DMS79 (cell line): ENCODE data around the gene NEAT1.
A peak's percentile ranks its signal among the peaks of the same experiment; 100 is the strongest.

Experiments used
- DNase-seq: peaks from one replicate; lab custom pipeline; 2025; lab: John Stamatoyannopoulos, UW

NEAT1 gene

DNA sequence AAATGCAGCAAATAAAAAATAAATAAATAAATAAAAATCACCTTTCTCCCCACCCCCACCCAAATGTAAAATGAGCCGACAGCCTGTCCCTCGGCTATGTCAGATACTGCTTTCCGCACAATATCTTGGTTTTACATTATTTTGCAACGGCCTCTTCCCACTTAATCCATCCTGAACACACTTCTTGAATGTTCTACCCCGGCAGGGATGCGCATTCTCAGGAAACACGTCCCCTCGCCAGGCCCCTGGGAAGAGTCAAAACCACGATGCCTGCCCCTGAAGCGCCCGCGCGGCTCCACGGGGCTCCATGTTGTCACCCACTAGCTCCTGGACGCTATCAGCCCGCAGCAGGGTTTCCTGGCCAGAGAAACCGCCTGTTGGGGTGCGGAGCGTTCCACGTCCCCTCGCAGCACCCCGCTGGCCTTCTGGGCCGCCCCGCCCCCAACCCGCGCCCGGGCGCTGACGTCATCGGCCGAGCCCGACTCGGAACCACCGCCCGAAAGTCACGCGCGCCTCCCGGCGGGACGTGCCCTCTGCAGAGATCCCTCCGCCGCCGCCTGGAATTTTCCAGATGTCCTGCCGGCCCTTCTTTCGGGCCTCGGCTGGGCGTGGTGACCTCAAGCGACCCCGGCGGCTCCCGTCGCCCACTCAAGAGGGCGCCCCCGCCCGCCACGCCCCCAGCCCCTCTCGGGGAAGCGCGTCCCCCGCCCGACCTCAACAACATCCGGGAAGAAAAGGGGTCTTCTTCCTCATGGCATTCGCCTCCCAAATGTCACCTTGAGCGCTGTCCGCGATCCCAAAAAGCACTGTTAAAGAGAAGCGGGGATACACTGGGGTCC lies 585 bp upstream of the NEAT1 start:
- peak; percentile 94 for DNase-seq

DNA sequence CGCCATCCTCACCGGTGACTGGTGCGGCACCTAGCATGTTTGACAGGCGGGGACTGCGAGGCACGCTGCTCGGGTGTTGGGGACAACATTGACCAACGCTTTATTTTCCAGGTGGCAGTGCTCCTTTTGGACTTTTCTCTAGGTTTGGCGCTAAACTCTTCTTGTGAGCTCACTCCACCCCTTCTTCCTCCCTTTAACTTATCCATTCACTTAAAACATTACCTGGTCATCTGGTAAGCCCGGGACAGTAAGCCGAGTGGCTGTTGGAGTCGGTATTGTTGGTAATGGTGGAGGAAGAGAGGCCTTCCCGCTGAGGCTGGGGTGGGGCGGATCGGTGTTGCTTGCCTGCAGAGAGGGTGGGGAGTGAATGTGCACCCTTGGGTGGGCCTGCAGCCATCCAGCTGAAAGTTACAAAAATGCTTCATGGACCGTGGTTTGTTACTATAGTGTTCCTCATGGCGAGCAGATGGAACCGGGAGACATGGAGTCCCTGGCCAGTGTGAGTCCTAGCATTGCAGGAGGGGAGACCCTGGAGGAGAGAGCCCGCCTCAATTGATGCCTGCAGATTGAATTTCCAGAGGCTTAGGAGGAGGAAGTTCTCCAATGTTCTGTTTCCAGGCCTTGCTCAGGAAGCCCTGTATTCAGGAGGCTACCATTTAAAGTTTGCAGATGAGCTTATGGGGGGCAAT lies 1.1 kb downstream of the NEAT1 start:
- no peak for DNase-seq

DNA sequence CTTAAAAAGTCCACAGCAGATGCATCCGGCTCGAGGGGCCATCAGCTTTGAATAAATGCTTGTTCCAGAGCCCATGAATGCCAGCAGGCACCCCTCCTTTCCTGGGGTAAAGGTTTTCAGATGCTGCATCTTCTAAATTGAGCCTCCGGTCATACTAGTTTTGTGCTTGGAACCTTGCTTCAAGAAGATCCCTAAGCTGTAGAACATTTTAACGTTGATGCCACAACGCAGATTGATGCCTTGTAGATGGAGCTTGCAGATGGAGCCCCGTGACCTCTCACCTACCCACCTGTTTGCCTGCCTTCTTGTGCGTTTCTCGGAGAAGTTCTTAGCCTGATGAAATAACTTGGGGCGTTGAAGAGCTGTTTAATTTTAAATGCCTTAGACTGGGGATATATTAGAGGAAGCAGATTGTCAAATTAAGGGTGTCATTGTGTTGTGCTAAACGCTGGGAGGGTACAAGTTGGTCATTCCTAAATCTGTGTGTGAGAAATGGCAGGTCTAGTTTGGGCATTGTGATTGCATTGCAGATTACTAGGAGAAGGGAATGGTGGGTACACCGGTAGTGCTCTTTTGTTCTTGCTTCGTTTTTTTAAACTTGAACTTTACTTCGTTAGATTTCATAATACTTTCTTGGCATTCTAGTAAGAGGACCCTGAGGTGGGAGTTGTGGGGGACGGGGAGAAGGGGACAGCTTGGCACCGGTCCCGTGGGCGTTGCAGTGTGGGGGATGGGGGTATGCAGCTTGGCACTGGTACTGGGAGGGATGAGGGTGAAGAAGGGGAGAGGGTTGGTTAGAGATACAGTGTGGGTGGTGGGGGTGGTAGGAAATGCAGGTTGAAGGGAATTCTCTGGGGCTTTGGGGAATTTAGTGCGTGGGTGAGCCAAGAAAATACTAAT lies 1.9 kb downstream of the NEAT1 start:
- DNase-seq, result no peak

DNA sequence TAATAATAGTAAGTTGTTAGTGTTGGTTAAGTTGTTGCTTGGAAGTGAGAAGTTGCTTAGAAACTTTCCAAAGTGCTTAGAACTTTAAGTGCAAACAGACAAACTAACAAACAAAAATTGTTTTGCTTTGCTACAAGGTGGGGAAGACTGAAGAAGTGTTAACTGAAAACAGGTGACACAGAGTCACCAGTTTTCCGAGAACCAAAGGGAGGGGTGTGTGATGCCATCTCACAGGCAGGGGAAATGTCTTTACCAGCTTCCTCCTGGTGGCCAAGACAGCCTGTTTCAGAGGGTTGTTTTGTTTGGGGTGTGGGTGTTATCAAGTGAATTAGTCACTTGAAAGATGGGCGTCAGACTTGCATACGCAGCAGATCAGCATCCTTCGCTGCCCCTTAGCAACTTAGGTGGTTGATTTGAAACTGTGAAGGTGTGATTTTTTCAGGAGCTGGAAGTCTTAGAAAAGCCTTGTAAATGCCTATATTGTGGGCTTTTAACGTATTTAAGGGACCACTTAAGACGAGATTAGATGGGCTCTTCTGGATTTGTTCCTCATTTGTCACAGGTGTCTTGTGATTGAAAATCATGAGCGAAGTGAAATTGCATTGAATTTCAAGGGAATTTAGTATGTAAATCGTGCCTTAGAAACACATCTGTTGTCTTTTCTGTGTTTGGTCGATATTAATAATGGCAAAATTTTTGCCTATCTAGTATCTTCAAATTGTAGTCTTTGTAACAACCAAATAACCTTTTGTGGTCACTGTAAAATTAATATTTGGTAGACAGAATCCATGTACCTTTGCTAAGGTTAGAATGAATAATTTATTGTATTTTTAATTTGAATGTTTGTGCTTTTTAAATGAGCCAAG lies 2.7 kb downstream of the NEAT1 start:
- no peak for DNase-seq

DNA sequence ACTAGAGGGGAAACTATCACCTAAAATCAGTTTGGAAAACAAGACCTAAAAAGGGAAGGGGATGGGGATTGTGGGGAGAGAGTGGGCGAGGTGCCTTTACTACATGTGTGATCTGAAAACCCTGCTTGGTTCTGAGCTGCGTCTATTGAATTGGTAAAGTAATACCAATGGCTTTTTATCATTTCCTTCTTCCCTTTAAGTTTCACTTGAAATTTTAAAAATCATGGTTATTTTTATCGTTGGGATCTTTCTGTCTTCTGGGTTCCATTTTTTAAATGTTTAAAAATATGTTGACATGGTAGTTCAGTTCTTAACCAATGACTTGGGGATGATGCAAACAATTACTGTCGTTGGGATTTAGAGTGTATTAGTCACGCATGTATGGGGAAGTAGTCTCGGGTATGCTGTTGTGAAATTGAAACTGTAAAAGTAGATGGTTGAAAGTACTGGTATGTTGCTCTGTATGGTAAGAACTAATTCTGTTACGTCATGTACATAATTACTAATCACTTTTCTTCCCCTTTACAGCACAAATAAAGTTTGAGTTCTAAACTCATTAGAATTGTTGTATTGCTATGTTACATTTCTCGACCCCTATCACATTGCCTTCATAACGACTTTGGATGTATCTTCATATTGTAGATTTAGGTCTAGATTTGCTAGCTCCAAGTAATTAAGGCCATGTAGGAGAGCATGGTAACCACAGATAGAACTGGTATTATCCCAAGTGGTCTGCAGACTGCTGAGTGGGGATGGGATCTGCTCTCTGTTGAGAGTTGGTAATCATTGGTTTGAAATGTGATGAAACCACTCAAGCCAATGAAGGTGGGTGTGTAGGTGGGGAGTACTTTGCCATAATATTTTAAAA lies 3.6 kb downstream of the NEAT1 start:
- DNase-seq, result no peak

DNA sequence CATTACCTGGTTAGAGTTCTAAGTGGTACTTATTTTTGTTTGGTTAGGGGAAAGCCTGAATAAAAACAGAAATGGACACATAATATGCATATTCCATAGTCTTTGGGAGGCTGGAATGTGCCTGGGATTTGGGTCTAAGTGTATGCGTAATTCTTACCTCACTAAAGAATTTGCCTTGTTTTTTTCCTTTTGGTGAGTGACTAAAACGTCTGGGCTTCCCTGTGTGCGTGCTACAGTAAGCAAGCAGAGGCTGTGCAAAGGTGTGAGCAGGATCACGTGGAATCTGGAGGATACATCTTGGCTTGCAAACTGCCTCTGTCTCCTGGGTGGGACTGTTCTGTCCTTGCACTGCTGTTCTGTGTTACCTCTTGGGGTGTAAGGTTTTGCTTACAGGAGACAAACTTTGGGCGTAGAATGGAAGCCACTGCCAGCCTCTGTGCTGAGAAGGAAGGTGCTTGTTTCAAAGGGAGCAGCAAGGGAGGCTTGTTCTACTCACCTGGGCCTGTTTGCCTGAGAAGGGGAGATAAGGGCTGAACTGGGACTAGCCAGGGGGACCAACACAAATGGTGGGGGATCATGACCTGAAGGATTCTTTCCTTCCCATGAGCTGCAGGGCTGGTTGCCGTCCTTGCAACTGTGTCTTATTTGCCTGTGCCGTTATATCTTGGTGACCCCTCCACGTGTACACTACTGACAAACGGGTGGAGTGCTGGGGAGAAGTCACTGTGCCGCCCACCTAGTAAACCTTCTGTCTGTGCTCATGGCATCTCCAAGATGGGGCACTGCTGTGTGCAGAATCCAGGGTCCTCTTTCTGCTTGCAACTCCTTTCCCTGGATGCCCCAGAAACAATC lies 4.5 kb downstream of the NEAT1 start:
- DNase-seq, result no peak

DNA sequence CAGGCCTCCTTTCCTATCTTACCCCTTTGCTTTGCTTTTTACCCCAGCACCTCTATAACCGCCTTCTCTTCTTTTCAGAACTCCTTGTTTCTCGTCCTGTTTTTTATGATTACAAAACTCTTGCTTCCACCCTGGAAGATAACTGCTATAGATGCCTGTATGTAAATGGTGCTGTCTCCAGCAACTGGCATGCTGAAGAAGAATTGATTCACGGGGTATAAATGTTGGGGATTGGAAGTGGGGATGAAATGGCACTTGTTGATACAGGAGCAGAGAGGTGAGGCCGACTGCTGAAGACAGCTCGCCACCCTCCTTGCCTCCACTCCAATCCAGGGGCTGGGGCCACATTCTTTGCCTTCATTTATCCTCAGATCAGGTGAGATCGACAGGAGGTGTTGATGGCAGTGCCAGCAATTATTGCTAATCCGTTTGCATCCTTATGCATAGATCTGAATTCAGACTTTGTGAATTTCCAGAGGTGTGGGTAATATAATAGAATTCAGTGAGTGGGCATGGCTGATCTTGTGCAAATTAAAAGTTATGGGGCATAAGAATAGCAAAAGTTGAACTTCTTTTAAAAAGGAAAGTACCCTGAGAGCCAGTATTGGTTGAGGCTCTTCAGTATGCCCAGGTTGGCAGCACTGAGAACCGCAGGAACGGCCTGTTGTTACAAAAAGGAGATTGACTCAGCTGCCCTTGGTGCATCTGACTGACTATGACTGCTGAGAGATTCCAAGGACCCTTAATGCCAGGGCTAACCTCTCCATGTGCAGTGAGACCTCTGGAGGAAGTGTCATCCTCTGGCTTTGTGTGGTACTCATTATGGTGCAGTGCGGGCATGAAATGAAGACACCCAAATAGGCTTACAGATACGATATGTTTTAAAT lies 5.3 kb downstream of the NEAT1 start:
- DNase-seq, result no peak

DNA sequence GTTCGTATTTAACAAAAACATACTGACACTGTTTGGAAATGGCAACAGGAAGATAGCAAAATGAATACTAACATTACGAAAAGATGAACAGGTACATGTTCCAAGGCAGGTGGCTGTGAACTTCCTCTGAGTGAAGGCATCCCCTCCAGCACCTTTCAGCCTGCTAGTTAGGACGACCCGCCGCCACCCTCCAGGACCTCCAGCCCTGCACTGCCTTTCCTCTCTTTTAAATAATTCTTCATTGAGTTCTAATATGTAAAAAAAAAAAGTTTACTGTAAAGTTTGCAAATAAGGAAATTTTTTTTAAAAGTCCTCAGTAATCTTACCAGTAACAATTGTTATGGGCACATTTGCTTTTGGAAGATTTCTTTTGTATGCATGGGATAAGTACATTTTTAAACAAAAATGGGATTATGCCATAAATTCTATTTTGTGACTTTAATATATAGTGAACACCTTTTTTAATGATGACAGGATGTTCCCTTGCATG lies 6.0 kb downstream of the NEAT1 start:
- DNase-seq, result no peak

DNA sequence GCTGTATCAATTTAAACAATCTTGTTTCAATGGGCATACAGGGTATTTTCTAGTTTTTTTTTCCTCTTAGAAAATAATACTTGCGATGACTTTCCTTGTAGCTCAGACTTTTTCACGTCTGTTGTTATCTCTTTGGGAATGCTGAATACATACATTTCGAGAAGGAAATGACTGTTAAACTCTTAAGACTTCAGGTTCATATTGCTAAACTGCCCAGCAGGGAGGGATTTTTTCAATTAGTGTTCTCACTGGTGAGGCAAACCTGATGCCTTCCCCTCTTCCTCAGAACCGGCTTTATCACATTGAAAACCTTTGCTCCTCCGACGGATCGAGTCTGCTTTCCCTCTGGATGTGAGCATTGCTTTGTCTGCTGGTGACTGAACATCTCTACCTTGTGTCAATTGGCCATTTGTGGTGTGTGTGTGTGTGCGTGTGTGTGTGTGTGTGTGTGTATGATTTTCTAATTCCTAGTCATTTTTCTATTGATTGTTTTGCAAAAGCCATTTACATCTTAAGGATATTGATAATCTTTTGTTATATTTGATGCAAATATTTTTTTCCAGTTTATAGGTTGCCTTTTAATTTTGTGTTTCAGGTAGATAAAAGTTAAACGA lies 6.6 kb downstream of the NEAT1 start:
- no peak for DNase-seq

DNA sequence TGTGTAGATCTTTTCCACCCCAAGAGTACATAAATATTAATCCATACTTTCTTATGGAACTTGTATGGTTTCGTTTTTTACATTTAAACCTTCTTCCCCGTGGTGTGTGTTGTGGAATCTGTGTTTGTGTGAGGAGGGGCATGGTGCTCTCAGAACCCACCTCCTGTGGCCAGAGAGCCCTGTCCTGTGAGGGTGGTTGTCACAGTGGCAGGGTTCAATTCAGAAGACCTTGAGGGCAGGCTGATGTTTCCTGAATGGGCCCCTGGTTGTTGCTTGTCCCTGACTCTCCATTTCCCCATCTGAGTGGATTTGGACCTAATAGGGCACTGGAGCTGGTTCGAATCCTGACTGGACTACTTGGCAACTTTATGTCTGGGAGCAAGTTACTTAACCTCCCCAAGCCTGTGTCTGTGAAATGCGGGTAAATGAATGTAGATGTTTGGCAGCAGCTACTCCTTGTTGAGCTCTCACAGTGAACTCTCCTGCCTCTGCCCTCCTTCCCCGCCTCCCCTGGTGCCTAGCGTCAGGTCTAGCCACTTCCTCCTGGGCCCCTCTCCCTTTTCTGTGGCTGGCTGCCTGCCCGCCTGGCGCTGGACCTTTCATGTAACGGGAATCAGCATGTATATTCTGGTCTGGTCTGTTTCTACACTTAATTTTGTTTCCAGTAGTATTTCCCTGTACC lies 7.3 kb downstream of the NEAT1 start:
- no peak for DNase-seq

DNA sequence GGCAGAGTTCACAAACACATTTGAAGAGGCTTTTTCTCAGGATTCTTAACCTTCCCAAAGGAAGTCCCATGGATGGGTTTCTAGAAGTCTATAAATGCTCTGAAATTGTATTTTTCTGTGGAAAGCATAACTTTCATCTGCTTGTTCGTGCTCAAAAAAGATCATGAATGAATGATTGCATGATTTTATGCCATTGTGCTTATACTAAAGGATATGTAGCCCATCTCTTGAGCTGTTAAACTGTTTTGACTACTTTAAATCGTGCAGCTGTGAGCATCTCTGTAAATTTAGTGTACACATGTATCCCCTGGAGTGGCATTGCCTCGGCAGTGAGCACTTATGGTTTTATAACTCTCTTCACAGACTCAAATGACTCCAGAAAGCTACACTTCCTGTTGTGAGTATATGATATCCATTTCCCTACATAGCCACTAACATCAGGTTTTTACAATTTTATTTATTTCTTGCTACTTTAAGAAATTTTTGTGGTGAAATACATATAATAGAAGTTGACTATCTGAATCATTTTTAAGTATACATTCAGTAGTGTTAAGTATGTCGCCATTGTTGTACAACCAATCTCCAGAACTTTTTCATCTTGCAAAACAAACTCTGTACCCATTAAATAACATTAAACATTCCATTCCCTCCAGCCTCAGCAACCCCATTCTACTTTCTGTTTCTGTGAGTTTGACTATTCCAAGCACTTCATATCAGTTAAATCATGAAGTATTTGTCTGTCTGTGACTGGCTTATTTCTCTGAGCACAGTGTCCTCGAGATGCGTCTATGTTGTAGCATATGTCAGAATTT lies 8.0 kb downstream of the NEAT1 start:
- DNase-seq, result no peak

DNA sequence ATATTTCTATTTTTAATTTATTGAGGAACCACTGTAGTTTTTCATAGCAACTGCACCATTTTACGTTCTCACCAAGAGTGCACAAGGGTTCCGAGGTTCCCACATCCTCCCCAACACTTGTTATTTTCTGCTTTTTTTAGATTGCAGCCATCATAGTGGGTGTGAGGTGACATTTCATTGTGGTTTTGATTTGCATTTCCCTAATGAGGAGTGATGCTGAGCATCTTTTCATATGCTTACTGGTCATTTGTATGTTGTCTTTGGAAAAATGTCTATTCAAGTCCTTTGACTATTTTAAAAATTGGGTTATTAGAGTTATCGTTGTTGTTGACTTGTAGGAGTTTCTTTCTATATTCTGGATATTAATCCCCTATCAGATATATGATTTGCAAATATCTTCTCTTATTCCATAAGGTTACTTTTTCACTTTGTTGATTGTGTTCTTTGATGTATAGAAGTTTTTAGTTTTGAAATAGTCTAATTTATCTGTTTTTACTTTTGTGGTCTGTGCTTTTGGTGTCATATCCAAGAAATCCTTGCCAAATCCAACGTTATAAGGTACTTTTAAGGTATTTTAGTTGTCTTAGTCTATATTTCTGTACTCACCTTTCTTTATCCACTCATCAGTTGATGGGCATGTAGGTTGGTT lies 9.0 kb downstream of the NEAT1 start:
- no peak for DNase-seq

DNA sequence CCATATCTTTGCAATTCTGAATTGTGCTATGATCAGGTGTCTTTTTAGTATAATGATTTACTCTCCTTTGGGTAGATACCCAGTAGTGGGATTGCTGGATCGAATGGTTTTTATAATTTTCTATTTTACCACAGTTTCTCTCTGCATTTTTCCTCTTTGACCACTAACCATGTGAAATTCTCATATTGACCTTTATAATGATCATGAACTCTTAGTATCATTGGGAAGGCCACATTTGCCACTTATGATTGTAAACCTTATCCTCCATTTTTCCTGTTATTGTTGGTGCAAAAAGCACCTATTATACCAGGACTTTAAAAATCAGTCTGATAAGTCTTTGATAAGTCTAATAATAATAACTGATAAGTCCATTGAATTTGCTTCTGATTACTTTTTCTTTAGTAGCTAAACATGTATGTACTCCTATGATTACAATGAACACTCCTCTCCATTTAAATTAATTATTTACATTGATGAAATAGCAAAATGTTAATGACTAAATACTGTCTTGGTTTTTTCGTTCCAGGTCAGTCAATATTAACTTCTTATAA lies 9.6 kb downstream of the NEAT1 start:
- no peak for DNase-seq

DNA sequence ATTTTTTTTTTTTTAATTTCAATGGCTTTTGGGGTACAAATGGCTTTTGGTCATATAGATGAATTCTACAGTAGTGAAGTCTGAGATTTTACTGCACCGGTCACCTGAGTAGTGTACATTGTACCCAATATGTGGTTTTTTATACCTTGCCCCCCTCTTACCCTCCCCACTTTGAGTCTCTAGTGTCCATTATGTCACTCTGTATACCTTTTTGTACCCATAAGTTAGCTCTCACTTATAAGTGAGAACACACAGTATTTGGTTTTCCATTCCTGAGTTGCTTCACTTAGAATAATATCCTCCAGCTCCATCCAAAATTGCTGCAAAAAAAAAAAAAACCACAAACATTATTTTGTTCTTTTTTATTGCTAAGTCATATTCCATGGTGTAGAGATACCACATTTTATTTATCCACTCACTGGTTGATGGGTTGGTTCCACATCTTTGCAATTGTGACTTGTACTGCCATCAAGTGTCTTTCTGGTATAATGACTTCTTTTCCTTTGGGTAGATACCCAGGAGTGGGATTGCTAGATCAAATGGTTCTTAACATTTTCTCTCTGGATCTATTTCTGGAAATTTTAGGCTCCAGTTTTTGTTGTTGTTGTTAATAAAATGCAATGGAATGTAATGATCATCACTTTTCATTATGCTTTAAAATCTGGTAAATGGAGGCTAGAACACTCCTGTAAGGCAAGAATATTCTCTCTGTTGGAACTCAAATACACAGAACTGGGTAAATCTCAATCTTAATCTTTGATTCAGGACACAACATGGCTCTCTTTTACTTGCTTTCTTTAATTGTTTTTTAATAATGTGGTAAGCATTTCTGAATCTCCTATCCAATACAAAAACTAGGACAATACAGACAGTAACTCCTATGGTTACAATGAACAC lies 10.3 kb downstream of the NEAT1 start:
- no peak for DNase-seq

DNA sequence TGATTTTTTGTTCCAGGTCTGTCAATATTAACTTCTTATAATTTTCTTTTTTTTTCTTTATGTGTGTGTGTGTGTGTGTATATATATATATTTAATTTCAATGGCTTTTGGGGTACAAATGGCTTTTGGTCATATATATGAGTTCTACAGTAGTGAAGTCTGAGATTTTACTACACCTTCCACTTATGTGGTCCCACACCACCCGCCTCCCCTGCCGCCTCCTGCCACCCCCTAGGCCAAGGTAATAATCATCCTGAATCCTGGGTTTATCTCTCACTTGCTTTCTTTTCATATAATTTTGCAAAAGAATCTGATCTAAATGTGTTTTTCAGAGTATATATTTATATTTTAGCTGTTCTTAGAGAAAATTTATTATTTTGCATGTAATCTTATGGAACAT lies 11.1 kb downstream of the NEAT1 start:
- DNase-seq, result no peak
